ENCODE results near the gene ADAP1. TPM values are rescaled to one million over a fixed set of nuclear protein-coding genes. Genes with fewer than 3 reads are reported as not detected.

ADAP1 gene
- total RNA-seq, 1 donor from 2014 or later, result 11.9 TPM

- H3K27me3 Mint-ChIP-seq, result no peaks in the 10 kb centered on the region
- TF ChIP-seq, protein P1, sequence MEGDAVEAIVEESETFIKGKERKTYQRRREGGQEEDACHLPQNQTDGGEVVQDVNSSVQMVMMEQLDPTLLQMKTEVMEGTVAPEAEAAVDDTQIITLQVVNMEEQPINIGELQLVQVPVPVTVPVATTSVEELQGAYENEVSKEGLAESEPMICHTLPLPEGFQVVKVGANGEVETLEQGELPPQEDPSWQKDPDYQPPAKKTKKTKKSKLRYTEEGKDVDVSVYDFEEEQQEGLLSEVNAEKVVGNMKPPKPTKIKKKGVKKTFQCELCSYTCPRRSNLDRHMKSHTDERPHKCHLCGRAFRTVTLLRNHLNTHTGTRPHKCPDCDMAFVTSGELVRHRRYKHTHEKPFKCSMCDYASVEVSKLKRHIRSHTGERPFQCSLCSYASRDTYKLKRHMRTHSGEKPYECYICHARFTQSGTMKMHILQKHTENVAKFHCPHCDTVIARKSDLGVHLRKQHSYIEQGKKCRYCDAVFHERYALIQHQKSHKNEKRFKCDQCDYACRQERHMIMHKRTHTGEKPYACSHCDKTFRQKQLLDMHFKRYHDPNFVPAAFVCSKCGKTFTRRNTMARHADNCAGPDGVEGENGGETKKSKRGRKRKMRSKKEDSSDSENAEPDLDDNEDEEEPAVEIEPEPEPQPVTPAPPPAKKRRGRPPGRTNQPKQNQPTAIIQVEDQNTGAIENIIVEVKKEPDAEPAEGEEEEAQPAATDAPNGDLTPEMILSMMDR (IDR thresholded peaks at IDR 0.05), result no peak
- H3K4me3 Mint-ChIP-seq, result peak overlapping the region; percentile 91
- ChIA-PET CTCF (no interaction called here), POLR2A (interaction anchor here (2.2 kb wide), 1 partner anchor 98 kb away, joined by 6 read pairs; the partner anchor contains the start of gene COX19)
- peaks cover 25% of the 10 kb centered on the region for H3K36me3 Mint-ChIP-seq (ENCODE audit: low read depth)
- H3K9me3 Mint-ChIP-seq, result no peaks in the 10 kb centered on the region
- intact Hi-C loops (cut with micrococcal nuclease), result loop anchor here (2.0 to 10.0 kb wide), 5 partner anchors 33 to 353 kb away; partner anchors contain the start of genes ADAP1, DNAAF5 and PRKAR1B
- peaks cover 35% of the 10 kb centered on the region for H3K4me1 Mint-ChIP-seq
- peak overlapping the region; percentile 87 for H3K27ac Mint-ChIP-seq
- DNase-seq, result no peak
- no peak for ATAC-seq (ENCODE audit: low read depth)
Observed at GRCh38 chr7:877312-878232, 76.9 kb downstream of the ADAP1 start.

DNA sequence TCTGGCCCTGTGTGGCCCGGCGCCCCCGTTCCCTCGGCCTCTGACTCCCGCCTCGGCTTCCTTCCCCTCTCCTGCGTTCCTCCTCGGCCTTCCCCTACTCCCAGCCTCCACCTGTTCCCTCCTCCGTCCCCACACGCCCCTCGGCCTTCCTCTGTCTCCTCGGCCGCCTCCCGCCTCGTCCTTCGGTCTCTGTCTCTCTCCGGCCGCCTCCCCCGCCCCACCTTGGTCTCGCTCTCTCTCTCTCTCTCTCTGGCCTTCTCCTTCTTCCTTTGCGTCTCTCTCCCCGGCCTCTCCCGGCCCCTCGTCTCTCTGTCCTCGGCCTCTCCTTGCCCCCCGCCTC is 77.5 kb downstream of the ADAP1 start:
- intact Hi-C loops (cut with micrococcal nuclease), result loop anchor here (1.0 to 10.0 kb wide), 11 partner anchors 34 to 352 kb away; partner anchors contain the start of genes ADAP1, COX19, DNAAF5 and PRKAR1B

DNA sequence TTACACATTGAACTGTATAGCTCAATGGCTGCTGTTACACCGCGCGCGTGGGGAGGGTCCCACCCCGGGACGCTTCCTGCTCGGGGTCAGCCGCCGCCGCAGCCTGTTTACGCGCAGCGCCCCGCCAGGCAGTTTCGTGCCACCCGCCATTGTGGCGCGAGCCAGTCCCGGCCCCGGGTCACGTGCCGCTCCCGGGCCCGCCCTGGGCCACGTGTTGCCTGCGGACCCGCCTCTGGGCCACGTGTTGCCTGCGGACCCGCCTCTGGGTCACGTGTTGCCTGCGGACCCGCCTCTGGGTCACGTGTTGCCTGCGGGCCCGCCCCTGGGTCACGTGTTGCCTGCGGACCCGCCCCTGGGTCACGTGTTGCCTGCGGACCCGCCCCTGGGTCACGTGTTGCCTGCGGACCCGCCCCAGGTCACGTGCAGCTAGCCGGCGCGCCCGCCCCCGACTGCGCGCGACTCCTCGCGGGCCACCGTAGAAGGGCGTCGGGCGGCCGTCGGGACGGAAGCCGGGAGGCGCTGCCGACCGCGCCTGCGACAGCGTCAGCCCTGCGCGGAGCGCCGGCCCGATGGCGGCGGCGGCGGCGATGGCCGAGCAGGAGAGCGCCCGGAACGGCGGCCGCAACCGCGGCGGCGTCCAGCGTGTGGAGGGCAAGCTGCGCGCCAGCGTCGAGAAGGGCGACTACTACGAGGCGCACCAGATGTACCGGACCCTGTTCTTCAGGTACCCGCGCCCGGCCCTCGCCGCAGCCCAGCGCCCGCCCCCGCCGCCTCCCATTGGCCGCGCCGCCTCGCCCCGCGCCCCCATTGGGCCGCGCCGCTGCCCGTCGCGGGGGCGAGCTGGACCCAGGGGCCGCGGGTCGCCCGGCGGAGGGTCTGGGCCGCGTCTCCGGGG is 78.2 kb downstream of the ADAP1 start, which contains the start of gene GET4:
Gene GET4, plus strand, starts transcription at position 478 of the 895 bp plus-strand sequence. Its CDS starts 92 bp downstream, at position 570.
- peak within 1 kb of the TSS; percentile 91 for H3K4me3 Mint-ChIP-seq
- intact Hi-C loops (cut with micrococcal nuclease), result loop anchor here (1.0 to 10.0 kb wide), 11 partner anchors 34 to 352 kb away; partner anchors contain the start of genes ADAP1, COX19, DNAAF5 and PRKAR1B

More for the DNA sequence above, 77.5 kb downstream of the ADAP1 start:
- ATAC-seq (ENCODE audit: low read depth), result peak; percentile 9
- Mint-ChIP-seq H3K27ac (peak overlapping the region; percentile 87), H3K36me3 (ENCODE audit: low read depth) (peaks cover 28% of the 10 kb centered on the region), H3K4me3 (peak overlapping the region; percentile 91), H3K27me3 (no peaks in the 10 kb centered on the region), H3K4me1 (peaks cover 35% of the 10 kb centered on the region), H3K9me3 (no peaks in the 10 kb centered on the region)
- TF ChIP-seq, protein P1 (IDR thresholded peaks at IDR 0.05), result no peak
- ChIA-PET POLR2A (interaction anchor here (0.9 to 2.2 kb wide), 4 partner anchors 60 to 273 kb away, joined by 4 to 6 read pairs (median 5); partner anchors contain the start of gene COX19), CTCF (no interaction called here)
- no peak for DNase-seq

DNA sequence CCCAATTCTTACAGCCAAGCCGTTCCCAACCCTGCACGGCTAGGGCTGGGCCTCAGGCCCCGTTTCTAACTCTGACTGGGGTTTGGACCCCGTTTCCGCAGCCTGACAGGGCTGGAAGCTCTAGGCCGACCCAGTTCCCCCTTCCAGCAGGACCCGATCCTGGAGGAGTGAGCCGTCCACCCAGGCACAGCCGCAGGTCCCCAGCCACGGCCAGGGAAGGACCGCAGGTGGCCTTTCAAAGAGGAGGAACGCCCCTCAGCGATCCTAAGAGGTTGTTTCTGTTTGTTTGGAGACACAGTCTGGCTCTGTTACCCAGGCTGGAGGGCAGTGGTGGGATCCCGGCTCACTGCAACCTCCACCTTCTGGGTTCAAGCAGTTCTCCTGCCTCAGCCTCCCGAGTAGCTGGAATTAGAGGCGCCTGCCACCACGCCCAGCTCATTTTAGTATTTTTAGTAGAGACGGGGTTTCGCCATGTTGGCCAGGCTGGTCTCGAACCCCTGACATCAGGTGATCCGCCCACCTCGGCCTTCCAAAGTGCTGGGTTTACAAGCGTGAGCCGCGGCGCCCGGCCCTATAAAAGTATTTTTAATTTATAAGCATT is 78.9 kb downstream of the ADAP1 start:
- no peak for ATAC-seq (ENCODE audit: low read depth)
- peak overlapping the region; percentile 35 for H3K27ac Mint-ChIP-seq
- ChIA-PET CTCF (interaction anchor here (0.8 to 1.3 kb wide), 2 partner anchors 117 to 543 kb away, joined by 3 read pairs; no protein-coding TSS in a partner anchor), POLR2A (interaction anchor here (0.7 to 2.2 kb wide), 7 partner anchors 44 to 726 kb away, joined by 3 to 17 read pairs (median 3); partner anchors contain the start of genes COX19 and SUN1)
- peaks cover 35% of the 10 kb centered on the region for H3K4me1 Mint-ChIP-seq
- H3K9me3 Mint-ChIP-seq, result no peaks in the 10 kb centered on the region
- intact Hi-C loops (cut with micrococcal nuclease), result loop anchor here (1.0 to 10.0 kb wide), 11 partner anchors 35 to 351 kb away; partner anchors contain the start of genes ADAP1, COX19, DNAAF5 and PRKAR1B
- no peak overlapping the region for H3K4me3 Mint-ChIP-seq
- H3K36me3 Mint-ChIP-seq (ENCODE audit: low read depth), result peaks cover 36% of the 10 kb centered on the region
- no peak for DNase-seq
- no peaks in the 10 kb centered on the region for H3K27me3 Mint-ChIP-seq
- TF ChIP-seq, protein P1 (IDR thresholded peaks at IDR 0.05), result no peak

More for the DNA sequence above, 78.2 kb downstream of the ADAP1 start, which contains the start of gene GET4:
- H3K4me1 Mint-ChIP-seq, result peaks cover 35% of the 10 kb centered on the region
- ATAC-seq (ENCODE audit: low read depth) (peak; percentile 79), DNase-seq (peak; percentile 98)
- peaks cover 31% of the 10 kb centered on the region for H3K36me3 Mint-ChIP-seq (ENCODE audit: low read depth)
- H3K27me3 Mint-ChIP-seq, result no peaks in the 10 kb centered on the region
- CTCF ChIA-PET, result interaction anchor here (0.8 to 1.3 kb wide), 2 partner anchors 117 to 543 kb away, joined by 3 read pairs; no protein-coding TSS in a partner anchor
- TF ChIP-seq, protein P1 (IDR thresholded peaks at IDR 0.05), result no peak
- H3K27ac Mint-ChIP-seq, result peak within 1 kb of the TSS; percentile 87
- no peaks in the 10 kb centered on the region for H3K9me3 Mint-ChIP-seq
- POLR2A ChIA-PET, result interaction anchor here (0.7 to 2.2 kb wide), 7 partner anchors 59 to 727 kb away, joined by 3 to 17 read pairs (median 5); partner anchors contain the start of gene COX19
